Fibroblast of skin of right quadriceps (primary cell): ENCODE measurements around the gene ABCD4.

Experiments
- DNase-seq: peaks from one replicate; pipeline ENCODE4 v3.0.0-alpha.2; 2013

ABCD4 gene

GRCh38 chr14:74257941-74258763 is 44.6 kb downstream of the ABCD4 start:
- no peak for DNase-seq

GRCh38 chr14:74257078-74257940 is 45.4 kb downstream of the ABCD4 start:
- DNase-seq = peak; percentile 15

- no peak for DNase-seq
These were observed 47.5 kb downstream of the ABCD4 start for GRCh38 chr14:74255281-74255680.

GRCh38 chr14:74249433-74250375 is 53.0 kb downstream of the ABCD4 start:
- no peak for DNase-seq

GRCh38 chr14:74248017-74248416 is 54.7 kb downstream of the ABCD4 start:
- DNase-seq = no peak

GRCh38 chr14:74246542-74246941 is 56.2 kb downstream of the ABCD4 start:
- DNase-seq = no peak

GRCh38 chr14:74245292-74245691 is 57.4 kb downstream of the ABCD4 start:
- no peak for DNase-seq

GRCh38 chr14:74244115-74244514 is 58.6 kb downstream of the ABCD4 start:
- DNase-seq = no peak

GRCh38 chr14:74243051-74243450 is 59.7 kb downstream of the ABCD4 start:
- no peak for DNase-seq

- no peak for DNase-seq
These were observed 60.0 kb downstream of the ABCD4 start for GRCh38 chr14:74242780-74243042.

GRCh38 chr14:74242021-74242779 is 60.5 kb downstream of the ABCD4 start:
- DNase-seq = no peak

GRCh38 chr14:74241652-74242017 is 61.1 kb downstream of the ABCD4 start:
- DNase-seq = no peak

- no peak for DNase-seq
These were observed 61.7 kb downstream of the ABCD4 start for GRCh38 chr14:74240794-74241651.

GRCh38 chr14:74239848-74240793 is 62.6 kb downstream of the ABCD4 start:
- no peak for DNase-seq

GRCh38 chr14:74238974-74239847 is 63.5 kb downstream of the ABCD4 start, which contains the start of gene VSX2:
VSX2 (plus strand) TSS chr14:74239449; CDS start chr14:74239562, 113 bp downstream.
- DNase-seq = no peak

GRCh38 chr14:74237441-74237840 is 65.3 kb downstream of the ABCD4 start:
- DNase-seq = no peak
